GM13976 (cell line): ENCODE measurements around the gene ACAD9.
"Not testable (repeated sequence)": the region's sequence is repeated elsewhere in the genome, so short reads cannot be mapped to it uniquely, and the experiment has no call there.

Experiments
- DNase-seq: peaks from one replicate; pipeline ENCODE4 v3.0.0; 2012; ENCODE audit warnings: low spot score
- CTCF ChIP-seq: IDR thresholded peaks from 2 replicates; pipeline ENCODE4 v1.5.1; 2012; ENCODE audit warnings: borderline replicate concordance, mild to moderate bottlenecking; ENCODE audit not compliant: insufficient read depth; ENCODE audit errors: extremely low read depth, missing control alignments, control extremely low read depth
- in situ Hi-C: fragments of 300-500 bp; cut with MboI; formaldehyde crosslinking; loops from one replicate; pipeline ENCODE4 v1.12.0; 2022; ENCODE audit warnings: low sequenced_read_pairs, mixed read lengths, inconsistent platforms; ENCODE audit not compliant: unreplicated experiment

Gene ACAD9

DNA sequence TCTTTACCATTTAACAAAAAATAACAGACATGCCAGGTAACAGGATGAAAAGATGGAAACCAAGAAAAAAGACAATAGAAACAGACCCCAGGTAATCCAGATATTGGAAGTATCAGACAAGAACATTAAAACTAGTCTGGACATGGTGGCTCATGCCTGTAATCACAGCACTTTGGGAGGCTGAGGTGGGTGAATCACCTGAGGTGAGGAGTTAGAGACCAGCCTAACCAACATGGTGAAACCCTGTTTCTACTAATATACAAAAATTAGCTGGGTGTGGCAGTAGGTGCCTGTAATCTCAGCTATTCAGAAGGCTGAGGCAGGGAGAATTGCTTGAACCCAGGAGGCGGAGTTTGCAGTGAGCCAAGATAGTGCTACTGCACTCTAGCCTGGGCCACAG, 40.6 kb downstream of the ACAD9 start:
- in situ Hi-C loops = no loop called here
- TF ChIP-seq CTCF = no peak
- no peak for DNase-seq

DNA sequence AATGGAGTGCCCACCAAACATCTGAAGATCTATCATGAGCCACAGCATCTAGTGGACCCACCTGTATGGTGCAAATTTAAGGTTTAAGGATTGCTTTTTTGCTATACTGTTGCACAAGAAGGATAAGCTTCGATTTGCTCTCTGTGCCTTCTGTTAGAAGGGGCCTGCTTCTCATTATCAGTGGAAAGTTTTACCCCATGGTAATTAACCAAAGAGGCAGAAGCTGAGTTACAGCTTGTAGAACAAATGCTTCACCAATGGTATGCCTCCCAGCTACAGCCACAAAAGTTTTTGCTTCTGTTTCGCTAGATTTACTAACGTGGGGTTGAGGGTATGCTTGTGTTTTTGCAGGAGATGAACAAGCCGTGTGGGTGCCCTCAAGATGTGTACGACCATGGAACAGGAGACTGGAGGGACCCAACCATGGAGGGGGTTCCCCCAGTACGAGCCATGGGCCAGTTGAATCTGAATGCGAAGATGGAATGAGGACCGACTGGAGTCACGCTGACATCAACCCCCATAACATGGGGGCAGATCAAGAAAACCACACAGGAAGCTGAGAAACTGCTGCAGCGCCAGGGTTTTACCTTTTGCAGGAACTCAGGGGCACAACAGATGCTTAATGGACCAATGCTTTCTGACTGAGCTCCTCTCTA, 43.5 kb downstream of the ACAD9 start:
- TF ChIP-seq CTCF = no peak
- DNase-seq = no peak
- in situ Hi-C loops = no loop called here

- TF ChIP-seq CTCF = no peak
- no peak for DNase-seq
- in situ Hi-C loops = no loop called here
These were observed 44.2 kb downstream of the ACAD9 start for GRCh38 chr3:128923576-128923975.

DNA sequence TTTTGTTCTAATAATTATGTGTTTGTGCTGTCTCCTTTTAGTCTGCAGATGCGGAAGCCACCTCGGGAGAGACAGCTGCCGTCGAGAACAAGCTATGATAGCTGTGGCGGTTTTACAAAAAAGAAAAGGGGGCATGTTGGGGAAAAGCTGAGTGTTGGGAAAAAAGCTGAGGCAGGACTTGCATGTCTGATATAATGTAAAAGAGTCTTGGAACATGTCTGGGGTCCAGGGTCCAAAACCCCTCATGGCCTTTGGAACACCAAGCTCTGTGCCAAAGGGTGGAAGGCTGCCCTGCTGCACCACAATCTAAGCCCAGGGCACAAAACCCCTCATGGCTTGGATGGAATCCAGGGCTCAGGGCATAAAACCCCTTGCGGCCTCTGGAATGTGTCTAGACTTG, 44.6 kb downstream of the ACAD9 start:
- in situ Hi-C loops, DNase-seq: not testable (repeated sequence)

- no peak for DNase-seq
- in situ Hi-C loops = no loop called here
- no peak for TF ChIP-seq CTCF
These were observed 49.9 kb downstream of the ACAD9 start for GRCh38 chr3:128929364-128929763.

GRCh38 chr3:128931046-128931445, 51.6 kb downstream of the ACAD9 start:
- in situ Hi-C loops = no loop called here
- no peak for TF ChIP-seq CTCF
- DNase-seq = no peak

GRCh38 chr3:128932516-128933212, 53.2 kb downstream of the ACAD9 start:
- DNase-seq = no peak
- in situ Hi-C loops = no loop called here
- no peak for TF ChIP-seq CTCF
